GM19372 (cell line): ENCODE data around the gene HOOK1.
A peak's percentile ranks its signal among the peaks of the same experiment; 100 is the strongest.

Source experiments
- ATAC-seq: cut with Tn5 transposase; IDR thresholded peaks from one replicate; pipeline ENCODE4 v1.9.1; 2021; ENCODE audit warnings: mild to moderate bottlenecking, low read depth, moderate library complexity; ENCODE audit not compliant: unreplicated experiment

HOOK1 gene

GRCh38 chr1:59814901-59815825 is at the start of gene HOOK1:
Gene HOOK1 (plus strand): TSS chr1:59814949. CDS start chr1:59815118, 169 bp downstream.
- ATAC-seq = no peak

- ATAC-seq = no peak
Measured at GRCh38 chr1:59765011-59765730, 49.6 kb upstream of the HOOK1 start.

DNA sequence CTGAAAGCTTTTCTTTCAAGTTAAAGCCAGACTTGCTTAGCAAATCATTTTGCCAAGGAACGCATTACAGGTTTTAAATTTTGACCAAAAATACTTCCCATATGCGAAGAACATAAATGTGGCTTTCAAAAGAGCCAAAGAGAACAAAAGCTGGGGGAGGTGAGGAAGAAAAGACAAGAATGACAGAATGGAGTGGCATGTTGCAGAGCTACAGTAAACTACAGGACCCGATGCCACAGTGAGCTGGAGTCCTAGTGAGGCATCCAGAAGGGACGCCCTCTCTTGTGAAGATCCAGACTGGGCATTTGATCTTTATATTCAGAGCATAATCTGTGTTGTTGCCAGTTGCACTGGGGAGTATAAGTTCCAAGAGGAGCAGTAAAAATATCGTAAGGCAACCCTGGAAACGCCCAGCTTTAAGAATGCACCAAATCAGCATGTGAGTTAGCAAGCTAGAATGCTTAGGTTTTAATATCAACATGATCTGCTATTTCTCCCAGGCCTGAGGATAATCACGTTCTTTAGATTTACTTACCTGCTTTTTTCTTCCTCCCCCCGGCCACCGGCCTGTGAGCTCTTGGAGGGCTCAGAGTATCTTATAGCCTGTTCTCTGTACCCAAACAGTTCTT is 48.4 kb upstream of the HOOK1 start:
- no peak for ATAC-seq

DNA sequence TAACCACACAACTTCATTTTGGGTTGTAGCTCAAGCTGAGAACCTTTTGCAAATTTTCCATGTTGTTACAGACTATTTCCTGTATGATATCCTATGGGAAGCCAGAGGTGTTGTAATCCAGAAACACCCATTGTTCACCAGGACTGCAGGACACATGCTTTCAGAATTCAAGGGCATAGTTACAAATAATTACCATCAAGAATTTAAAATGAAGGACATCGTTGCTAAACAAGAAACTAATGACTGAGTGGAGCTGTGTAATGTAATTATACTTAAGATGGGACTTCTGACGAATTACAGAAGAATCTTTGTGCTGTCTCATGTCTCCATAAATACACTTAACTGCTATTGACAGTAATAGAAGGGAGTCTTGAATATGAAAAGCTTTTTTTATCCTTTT is 47.6 kb upstream of the HOOK1 start:
- no peak for ATAC-seq

- no peak for ATAC-seq
Measured at GRCh38 chr1:59768792-59769735, 45.7 kb upstream of the HOOK1 start.

GRCh38 chr1:59769736-59770095 is 45.0 kb upstream of the HOOK1 start:
- ATAC-seq = no peak

GRCh38 chr1:59771361-59771760 is 43.4 kb upstream of the HOOK1 start:
- ATAC-seq = no peak

DNA sequence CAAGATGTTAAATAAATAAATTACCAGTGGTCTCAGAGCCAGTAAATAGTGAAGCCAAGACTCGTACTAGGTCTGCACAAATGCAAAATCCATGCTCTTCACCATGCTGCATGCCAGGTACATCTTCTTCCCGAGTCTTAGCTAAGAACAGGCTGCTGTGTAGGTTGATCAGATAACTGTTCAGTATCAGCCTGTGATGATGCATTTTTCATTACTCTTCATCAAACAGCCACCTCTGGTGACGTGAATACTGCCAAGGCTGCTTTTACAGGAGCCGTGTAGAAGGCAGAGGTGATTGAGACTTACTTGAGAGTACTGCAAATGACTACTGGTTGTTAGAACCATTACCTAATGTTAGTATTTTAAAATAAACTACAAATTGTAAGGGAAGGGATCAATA is 39.3 kb upstream of the HOOK1 start:
- no peak for ATAC-seq

- ATAC-seq = no peak
Measured at GRCh38 chr1:59776960-59777852, 37.5 kb upstream of the HOOK1 start.

GRCh38 chr1:59779949-59780348 is 34.8 kb upstream of the HOOK1 start:
- ATAC-seq = no peak

- no peak for ATAC-seq
Measured at GRCh38 chr1:59788825-59789224, 25.9 kb upstream of the HOOK1 start.

- ATAC-seq = no peak
Measured at GRCh38 chr1:59798600-59798999, 16.1 kb upstream of the HOOK1 start.

DNA sequence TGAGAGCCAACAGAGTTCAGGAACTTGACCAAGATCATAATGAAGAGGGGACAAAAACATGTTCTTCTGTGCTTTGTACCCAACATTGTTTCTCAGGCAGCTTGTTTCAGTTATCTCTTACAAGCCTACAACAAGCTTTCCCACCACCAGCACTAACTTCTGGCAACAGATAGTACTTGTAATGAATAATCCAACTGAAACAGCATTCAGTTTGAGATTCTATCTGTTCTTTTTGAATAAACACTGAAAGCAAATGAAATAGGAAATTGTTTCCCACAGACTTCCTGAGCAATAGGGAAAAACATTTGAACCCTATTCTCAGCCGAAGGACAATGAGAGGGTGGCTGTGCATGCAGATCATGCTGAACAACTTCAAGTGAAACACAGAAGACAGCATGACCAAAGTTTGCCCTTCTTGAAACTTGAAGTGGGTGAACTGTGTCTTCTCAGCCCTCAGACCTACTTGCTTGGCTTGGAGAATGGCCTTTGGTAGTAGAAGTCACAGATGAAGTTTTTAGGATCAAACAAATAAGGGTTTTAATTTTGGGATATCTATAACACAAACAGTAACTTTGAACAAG is 11.2 kb upstream of the HOOK1 start:
- no peak for ATAC-seq

- no peak for ATAC-seq
Measured at GRCh38 chr1:59804301-59804700, 10.4 kb upstream of the HOOK1 start.

- ATAC-seq = no peak
Measured at GRCh38 chr1:59805554-59805953, 9.2 kb upstream of the HOOK1 start.

GRCh38 chr1:59814180-59814900 is 409 bp upstream of the HOOK1 start:
- ATAC-seq = peak; percentile 100

DNA sequence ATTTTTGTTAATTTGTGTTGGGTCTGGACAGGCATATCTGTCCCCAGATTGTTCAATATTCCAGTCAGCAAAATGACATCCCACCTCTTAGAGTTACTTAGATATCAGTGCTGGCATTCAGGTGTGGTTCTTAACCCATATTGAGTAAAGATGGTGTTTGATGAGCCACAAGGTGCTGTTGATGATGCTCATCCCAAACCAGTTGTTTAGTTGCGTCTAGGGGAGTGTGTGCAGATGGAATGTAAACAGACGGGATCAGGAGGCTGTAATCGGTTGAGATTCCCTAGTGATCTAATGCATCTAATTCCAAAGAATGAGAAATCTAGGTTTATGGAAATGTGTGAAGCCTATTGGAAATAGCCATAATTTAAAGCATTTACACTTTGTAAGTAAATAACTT is 1.1 kb downstream of the HOOK1 start:
- no peak for ATAC-seq

- ATAC-seq = no peak
Measured at GRCh38 chr1:59816318-59816878, 1.6 kb downstream of the HOOK1 start.
